T-helper 2 cell (primary cell): ENCODE results near the gene PLET1.

Experiments used
- DNase-seq, 5 experiments: peaks; one replicate each; pipeline versions ENCODE4 v3.0.0 to v3.0.0-alpha.2; 2012 to 2022

PLET1 gene

DNA sequence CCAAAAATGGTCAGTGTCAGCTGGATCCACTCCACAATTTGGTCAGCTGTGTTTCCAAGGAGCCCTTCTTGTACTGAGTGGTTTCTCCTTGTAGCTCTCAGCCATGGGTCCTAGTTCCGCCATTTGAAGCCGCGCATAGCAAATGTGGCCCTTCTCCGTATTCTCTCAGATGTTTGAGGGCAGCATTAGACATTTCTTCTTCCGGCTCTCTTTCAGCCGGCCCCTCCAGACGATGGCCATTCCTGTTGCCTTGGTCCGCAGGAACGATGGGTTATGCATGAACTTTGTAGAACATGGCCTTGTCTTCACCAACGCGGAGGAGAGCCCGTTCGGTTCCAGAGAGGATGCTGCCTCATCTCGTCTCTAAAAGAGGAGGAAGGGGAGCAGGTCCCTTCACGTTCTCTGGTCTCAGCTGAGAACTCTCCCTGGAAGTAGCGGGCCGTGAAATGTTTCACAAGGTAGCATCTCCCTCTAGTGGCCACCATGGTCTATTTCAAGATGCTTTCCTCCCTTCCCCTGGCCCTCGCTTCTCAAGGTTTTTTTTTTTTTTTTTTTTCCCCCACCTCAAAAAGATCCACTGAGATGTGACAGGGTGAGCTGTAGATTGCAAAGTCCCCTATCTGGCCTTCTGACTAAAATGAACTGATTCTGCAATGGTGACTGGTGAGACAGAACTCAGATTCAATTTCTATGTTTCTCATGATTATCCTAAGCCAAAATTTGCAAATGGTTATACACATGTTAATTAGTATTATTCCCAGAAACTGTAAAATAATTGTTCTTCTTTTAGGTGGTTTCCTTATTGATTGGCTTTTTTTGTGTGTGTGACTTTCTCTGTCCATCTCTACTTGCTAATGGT, 19.8 kb upstream of the PLET1 start:
- peak; percentile 18 to 87 (median 52) for DNase-seq

DNA sequence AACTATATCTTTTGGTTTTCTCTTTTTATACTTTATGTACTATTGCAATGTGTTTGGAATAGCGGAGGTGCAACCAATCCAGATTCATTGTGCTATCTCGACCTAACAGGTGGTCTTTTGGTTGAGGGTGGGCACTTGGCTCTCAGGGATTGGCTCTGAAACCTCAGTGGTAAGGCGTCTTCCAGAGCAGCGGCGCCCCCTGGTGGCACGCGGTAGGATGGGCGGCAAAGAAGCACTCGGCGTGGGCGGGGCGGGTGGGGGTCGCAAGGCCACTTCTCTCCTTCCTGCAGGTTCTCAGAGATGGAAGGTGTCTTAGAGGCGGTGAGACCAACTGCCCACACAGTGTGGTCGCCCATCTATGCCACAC, 19.2 kb upstream of the PLET1 start:
- DNase-seq = peak; percentile 54 to 71 (median 65)

DNA sequence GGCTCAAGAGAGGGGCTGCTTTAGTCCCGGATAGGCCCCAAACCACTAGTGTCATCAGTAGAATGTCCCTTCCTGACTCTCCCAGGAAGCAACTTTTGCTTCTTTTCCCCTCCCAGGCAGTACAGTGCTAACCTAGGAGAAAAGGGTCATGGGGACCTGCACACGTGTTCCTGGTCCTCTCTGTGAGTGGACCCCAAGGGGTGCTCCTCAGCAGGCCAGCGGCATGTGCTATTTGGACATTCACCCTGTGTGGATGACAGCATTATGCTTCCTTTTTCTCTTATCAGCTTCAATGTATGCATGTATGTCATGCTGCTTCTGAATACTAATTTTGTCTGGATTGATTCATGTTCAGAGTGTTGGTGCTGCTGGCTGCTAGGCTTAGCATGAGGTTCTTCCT, 18.1 kb upstream of the PLET1 start:
- DNase-seq = no peak

DNA sequence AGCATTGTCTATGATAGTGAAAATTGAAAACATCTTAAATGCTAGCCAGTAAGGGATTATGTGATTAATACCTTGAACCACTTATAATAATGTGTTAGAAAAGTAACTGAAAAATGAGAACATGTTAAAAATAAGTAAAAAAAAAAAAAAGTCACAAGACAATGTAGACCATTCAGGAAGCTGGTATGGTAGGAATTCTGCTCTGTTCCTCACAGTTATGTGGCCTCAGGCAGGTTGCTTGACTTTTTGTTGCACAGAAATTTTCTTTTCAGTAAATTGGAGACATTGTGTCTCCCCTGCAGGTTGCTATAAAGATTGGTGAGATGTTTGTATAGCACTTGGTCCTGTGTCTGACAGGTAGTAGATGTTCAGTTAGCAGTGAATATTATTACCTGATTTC, 17.3 kb upstream of the PLET1 start:
- DNase-seq = no peak

DNA sequence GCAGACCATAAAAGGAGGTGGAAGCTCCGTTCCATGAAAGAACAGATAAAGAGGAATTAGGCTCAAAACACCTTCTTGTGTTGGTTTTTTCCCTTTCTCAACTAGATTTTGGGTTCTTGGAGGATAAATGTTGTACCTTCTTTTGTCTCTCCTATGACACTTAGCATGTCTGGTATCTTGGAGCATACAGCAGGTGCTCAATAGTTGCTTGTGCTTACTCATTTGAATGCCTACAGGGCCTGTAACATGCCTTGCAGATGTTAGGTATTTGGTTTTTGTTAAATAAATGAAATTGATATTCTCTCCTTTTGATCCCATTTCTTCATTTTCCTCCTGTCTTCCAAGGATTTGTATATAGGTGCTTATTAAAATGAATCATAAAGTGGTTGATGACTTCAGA, 16.4 kb upstream of the PLET1 start:
- DNase-seq = no peak

DNA sequence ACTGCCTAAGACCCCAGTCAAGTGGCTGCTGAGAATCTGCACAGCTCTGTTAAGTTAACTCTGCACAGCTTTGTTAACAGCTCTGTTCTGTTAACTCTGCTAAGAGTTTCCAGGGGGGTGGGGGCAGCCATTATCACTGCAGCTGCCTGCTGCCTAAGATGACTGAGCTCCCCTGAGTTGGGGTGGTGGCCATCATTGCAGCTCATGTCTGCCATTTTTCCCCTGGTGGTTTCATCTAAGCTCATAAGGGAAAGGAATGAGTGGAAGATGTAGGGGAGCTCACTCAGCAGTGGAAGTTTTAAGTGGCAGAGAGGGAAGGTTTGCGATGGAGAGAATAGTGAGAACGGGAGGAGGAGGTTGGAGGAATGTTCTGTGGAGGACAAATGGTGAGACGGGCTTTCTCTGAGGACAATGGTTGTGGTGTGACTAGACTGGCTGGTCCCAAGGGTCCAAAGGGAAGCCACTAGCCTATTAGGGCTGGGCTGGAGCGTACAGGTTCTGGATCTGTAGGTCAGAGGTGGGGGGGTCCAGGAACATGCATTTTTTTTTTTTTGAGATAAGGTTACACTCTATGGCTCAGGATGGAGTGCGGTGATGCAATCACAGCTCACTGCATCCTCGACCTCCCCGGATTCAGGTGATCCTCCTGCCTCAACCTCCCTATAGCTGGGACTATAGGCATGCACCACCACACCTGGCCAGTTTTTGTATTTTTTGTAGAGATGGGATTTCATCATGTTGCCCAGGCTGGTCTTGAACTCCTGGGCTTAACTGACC, 13.5 kb upstream of the PLET1 start:
- DNase-seq = no peak

DNA sequence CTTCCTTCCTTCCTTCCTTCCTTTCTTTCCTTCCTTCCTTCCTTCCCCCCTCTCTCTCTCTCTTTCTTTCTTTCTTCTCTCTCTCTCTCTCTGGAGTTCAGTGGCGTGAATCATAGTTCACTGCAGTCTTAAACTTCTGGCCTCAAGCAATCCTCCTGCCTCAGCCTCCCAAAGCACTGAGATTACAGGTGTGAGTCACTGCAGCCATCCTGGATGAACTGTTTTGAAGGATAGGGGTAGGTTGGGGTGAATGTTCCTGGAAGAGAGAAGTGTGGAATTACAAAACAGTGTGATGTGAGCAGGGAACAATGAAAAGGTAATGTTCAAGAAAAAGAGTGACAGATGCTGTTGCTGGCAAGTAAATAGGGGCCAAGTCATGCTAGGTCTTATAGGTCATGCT, 12.4 kb upstream of the PLET1 start:
- no peak for DNase-seq

DNA sequence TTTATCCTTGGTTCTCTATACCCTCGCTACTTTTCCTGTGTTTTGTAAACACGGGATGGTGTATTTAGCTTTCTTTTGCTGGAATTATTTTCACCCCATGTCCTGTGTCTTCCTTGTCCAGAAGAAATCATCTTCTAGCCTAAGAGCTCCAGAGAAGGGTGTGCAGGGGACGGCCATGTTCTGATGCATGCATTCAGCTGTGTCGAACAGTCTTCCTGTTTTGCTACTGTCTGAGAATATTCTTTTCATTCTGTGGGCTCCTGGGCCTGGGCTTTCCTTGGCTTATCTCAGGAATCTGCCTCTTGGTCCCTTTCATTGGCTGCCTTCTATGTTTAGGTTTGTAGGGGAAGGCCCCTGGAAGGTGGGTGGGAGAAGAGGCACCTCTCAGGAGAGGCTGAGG, 10.6 kb upstream of the PLET1 start:
- no peak for DNase-seq

DNA sequence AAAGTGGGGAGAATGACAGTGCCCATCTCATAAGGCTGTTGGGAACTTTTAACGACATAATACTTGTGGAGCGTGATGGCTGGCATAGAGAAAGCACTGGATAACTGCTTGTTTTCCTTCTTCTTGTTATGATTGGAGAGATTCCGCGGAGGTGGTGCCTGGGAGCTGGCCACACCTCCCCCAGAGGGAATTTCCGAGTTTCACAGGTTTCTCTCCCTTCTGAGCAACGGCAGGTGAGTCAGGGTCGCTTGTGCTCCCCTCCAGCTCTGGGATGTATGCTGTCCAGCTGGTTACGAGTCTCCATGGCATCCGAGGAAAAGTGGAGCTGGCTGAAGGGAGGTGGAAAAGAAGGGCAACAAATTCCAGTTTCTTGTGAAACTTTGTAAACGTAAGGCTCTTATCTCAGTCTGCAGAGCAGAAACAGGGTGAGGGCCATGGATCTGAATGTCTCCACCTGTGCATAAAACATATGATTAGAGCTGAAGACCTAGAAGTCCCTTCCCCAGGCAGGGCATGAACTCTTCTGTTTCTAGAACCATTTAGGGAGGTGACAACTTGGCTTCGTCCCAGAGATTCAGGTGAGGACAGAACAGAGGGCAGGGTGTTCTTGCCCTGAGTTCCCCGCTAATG, 10.0 kb upstream of the PLET1 start:
- no peak for DNase-seq

DNA sequence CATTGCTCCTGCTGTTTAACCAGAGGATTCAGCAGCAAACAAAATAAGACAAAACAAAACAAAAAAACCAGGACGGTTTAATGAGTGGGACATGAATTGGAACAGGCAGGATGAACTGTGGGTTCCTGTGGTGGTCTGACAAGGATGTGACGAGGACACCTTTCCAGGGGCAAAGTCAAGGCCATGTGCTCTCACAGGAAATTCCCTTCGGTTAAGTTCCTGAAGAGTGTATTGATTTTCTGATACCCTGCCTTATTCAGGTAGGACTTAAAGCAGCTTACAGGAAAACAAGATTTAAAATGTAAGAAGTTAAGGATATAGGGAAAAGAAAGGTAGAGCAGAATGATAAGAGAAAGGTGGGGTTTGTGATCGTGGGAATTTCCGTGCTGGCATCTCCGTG, 8.5 kb upstream of the PLET1 start:
- no peak for DNase-seq

DNA sequence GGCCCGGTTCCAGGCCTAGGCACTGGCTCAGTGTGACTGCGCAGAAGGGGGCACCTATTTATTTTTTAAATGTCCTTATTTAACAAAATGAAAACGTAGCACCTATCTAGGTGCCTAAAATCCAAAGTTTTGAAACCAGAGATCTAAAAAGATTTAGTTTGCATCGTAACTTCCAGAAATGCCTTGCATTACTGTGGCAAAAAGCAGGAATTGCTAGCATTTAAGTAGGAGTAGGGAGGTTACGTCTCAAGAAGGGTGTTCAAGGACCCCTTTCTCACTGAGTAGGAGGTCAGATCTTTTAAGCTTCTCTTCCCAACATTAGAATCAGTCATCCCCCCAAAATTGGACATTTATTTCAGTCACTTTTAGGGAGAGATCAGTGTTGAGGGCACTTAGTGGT, 7.7 kb upstream of the PLET1 start:
- DNase-seq = no peak

DNA sequence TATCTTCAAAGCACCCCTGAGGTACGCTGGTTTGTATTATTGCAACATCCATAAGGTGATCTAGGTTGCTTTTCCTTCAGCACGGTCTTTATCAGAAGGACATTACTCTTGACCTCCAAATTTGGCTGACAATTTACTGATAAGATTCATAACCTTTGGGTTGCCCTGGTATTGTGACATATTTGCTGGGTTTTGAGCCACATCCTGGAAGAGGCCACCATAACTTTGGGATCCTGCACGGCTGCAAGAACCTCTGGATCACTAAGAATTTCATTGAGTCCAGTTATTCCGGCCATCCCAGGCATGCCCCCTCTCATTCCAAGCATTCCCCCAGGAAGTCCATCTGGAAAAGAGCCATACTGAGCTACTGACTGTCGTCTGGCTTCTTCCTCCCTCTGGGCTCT, 6.5 kb upstream of the PLET1 start:
- no peak for DNase-seq

DNA sequence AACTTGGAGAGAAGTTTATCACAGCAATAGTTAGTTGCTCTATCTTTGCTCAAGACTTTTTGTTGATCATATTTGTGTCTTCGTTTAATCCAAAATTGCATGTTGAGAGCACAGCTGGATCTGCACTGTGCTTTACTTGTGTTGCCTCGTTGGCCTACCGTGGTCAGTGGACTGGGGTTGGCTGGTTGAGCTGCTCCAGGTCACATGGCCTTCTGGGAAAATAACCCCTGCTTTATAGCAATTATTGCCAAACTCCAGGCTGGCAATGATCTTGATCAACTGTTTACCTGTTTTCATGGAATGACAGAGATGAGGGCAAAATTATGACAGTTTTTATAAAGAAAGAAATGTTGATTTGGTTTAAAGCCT, 5.7 kb upstream of the PLET1 start:
- no peak for DNase-seq

DNA sequence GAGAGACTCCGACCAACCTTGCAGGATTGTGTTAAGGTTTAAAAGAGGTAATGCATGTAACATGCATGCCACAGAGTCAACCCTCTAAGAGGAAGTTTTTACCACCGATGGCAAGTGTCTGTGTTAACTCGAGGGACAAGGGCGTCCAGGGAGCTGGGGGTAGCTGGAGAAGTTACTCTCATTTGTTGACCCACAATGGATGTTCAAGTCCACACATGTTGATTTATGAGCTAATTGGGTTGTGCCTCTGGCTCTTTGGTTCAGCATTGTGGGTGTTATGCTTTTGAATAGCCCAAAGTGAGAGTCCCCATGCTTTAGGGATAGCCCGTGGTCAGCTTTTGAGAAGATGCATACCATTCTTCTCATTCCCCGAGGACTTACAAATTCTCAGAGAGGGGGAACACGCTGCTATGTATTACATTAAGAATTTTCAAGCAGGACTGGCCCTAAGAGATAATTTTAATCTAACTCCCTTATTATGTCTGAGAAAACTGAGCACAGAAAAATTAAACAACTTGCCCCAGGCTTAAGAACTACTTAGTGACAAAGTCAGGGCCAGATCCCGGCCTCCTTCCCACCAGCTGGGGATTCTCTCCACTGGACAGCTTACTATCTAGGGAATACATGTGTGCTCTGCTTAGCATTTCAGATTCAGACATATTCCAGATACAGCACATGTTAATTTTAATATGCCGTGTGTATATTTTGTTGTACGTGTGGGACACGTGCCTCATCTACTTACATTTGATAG, 5.2 kb upstream of the PLET1 start:
- no peak for DNase-seq

DNA sequence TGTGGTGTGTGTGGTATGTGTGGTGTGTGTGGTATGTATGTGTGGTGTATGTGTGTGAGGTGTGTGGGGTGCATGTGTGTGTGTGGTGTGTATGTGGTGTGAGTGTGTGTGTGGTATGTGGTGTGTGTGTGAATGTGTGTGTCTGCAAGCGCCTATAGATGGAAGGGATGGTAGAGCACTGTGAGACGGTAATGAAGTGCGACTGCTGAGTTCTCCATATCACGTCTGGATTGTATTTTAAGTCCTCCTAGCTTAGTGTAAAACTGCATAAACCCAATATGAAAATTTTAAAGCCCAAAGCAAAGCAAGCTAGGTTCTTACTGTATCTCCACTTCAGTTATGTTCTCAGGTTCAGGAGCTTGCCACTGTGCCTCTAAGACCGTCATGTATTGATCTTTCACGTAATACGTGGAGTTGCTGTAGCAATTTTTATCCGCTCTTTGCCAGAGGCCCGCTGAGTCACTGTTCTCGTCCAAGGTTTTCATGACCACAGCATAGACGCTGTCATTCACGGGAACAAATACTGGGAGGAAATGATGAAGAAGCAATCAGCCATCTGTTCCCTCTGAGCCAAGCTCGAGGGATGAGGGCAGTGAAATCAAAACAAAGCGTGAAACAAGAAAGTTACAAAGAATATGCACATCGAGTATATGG, 5.5 kb downstream of the PLET1 start:
- DNase-seq = no peak

DNA sequence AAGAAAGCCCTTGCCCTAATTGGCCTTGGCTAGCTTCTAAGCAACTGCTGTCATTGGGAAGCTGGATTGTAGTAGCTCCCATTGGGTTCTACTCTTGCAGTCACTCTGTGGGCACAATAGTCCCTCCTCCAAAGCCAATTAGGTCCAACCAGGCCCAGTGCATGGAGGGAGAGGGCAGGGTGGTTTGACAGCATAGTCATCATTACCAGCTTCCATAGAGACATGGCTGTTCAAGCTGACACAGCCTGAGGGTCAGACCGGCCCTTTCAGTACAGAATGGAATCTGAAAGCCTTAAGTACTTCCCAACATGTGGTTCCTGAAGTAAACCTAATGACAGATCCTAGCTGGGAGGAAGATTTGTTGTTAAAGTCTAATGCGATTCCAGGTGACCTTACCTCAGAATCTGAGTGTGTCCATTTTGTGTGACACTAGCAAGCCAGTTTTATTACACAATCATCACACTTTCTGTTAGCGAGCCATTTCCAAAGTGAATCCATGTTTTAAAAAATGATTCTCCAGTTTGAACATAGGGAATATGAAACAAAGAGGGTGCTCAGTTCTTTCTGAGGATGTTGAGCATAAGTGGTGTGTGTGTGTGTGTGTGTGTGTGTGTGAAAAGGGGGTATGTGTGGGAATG, 6.9 kb downstream of the PLET1 start:
- no peak for DNase-seq

DNA sequence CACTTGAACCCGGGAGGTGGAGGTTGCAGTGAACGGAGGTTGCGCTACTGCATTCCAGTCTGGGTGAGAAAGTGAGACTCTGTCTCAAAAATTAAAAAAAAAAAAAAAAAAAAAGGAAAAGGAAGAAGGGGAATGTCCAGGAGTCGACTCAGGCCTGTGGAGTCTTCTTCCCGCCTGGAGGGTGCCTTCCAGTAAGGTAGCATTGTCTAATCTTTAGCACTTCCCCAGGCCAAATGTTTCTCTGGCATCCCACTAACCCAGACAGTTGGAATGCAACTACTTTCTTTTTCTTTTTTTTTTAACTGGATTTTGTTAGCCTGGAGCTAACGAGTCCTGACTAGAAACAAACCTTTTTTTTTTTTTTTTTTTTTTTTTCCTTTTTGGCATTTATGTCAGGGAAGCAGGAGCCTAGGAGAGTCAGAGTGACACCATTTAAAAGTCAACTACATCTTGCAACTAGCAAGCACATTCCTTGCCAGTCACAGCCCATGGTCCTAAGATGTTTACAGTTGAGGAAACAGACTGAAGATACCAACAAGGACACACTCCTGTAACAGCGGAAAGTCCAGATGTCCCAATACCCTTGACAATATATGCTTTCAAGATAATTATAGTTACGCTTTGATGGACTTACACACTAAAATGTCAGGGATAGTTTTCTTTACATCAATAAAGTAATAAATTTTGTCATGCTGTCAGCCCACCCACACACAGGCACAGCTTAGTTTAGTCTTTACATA, 10.6 kb downstream of the PLET1 start:
- no peak for DNase-seq

DNA sequence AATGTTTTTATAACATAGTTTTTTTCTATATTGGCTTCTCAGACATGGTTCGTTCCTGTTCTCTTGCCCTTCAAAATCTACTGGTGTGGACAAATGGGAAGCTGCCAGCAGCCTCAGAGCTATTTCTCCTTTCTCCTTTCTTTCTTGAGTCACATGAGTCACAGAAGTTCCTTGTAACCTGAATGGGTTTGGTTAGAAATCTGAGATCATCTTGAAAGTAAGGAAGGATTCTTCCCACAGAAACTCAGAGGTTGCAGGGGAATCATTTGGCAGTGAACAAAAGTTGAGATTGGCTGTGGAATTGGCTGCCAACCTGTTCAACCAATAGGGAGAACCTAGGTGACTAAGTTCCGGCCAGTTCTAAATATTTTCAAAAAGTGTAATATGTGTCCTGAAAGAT, 12.5 kb downstream of the PLET1 start:
- no peak for DNase-seq

DNA sequence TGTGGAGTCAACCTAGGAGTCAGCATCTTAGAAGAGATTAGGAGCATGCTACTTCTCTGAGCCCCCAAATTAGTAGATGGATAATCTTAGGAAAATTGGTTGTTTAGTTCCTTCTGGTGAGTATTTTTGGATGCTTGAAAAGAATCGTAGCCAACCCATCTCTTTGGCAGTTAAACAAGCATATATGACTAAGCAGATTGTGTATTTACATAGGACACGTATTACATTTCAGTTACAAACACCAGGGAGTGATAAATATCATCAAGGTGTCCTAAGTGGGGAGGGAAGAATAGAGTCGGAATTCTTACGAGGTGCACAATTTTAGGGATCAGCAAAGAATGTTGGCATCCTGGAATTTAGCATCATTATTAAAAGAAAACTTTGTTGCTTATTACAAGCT, 13.5 kb downstream of the PLET1 start:
- no peak for DNase-seq

DNA sequence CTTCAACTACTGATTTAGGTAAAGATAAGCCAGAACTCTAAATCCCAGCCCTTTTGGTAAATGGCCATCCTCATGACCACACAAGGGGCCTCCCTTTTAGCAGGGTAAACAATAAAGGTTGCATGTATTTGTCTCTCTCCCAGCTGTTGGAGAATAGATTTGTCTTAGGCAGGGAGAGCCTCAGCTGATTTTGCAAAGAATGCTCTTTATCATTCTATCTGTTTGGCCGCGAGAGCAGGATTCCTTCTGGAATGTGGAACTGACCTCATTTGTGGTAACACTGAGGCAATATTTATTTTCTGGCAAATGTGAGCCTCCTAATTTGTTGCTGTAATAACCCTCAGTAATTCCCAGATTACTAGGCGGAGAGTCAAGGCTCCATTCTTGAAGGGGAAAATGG, 19.2 kb downstream of the PLET1 start:
- DNase-seq = no peak

DNA sequence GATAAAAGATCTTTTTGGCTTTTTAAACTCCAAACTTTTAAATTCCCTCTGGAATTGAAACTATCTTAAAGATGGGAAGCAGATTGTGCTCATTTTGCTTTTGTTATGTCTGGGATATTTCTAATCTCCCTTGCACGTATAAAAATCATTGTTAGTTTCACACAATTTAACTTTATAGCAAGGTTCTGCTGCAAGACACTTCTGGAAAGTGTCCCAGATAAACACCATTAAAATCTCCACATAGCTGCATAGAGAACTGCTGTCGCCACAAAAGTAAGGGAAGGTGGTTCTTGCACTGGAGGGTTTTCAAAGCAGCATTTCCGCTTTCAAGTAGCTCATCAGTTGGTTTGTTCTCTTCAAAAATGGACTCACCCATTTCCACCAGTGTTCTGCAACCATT, 22.6 kb downstream of the PLET1 start:
- DNase-seq = no peak
